Measurements from ENCODE around the gene ANP32A. TPM values are rescaled to one million over a fixed set of nuclear protein-coding genes. Genes with fewer than 3 reads are reported as not detected.

The ANP32A gene
- total RNA-seq, 1 donor from 2014 or later: 55.2 TPM

DNA sequence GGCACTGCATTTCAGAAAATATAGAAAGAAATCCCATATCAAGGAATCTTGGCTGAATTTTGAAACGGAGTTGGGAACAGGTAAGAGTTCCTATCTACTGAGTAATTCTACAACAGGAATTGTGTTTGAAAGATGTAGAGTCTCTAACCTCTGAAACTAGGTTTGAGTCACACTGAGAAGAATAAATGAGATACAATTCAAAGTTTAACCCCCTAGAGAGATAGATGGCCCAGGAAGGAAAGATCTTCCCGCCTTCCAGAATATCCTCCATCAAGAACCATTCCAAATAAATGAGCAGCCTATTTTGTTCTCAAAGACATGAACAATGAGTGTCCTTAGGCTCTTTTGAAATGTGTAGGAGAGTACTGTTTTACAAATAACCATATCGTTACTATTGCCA is 2.9 kb upstream of the ANP32A start:
- Histone ChIP-seq H3K4me3 (no peak overlapping the region), H3K27ac (no peak overlapping the region), H3K9me3 (no peaks in the 10 kb centered on the region), H3K27me3 (no peaks in the 10 kb centered on the region), H3K4me1 (peaks cover 13% of the 10 kb centered on the region), H3K36me3 (no peaks in the 10 kb centered on the region)
- intact Hi-C loops (cut with DNase I): loop anchor here (10.0 kb wide), 1 partner anchor 51 kb away; no protein-coding TSS in a partner anchor
- no peak for TF ChIP-seq POLR2AphosphoS5 (IDR thresholded peaks at IDR 0.05; ENCODE audit: insufficient read depth in 1 of 2, low read depth in 1 of 2)
- TF ChIP-seq POLR2A (IDR thresholded peaks at IDR 0.05): no peak
- TF ChIP-seq, protein P1, sequence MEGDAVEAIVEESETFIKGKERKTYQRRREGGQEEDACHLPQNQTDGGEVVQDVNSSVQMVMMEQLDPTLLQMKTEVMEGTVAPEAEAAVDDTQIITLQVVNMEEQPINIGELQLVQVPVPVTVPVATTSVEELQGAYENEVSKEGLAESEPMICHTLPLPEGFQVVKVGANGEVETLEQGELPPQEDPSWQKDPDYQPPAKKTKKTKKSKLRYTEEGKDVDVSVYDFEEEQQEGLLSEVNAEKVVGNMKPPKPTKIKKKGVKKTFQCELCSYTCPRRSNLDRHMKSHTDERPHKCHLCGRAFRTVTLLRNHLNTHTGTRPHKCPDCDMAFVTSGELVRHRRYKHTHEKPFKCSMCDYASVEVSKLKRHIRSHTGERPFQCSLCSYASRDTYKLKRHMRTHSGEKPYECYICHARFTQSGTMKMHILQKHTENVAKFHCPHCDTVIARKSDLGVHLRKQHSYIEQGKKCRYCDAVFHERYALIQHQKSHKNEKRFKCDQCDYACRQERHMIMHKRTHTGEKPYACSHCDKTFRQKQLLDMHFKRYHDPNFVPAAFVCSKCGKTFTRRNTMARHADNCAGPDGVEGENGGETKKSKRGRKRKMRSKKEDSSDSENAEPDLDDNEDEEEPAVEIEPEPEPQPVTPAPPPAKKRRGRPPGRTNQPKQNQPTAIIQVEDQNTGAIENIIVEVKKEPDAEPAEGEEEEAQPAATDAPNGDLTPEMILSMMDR (IDR thresholded peaks at IDR 0.05): no peak
- no peak for DNase-seq (ENCODE audit: extremely low spot score in 2 of 2)

DNA sequence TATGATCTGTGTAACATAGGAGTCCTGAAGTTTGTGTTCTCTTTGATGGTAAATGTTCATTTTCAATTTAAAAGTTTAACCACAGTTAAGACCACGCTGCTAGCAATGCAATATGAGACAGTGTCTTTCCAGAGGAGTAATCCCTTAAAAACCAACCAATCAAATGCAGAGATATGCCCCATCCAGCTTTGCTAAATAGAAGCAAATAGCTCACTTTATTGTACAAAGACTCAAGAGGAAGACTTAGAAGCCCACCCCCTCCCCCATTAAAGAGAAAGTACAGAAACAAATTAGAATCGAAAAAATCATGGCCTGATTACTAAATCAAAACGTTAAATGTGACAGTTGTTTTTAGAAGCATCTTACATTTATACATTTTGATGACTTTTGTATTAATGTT is 2.1 kb upstream of the ANP32A start:
- Histone ChIP-seq H3K4me3 (no peak overlapping the region), H3K4me1 (peaks cover 13% of the 10 kb centered on the region), H3K27me3 (no peaks in the 10 kb centered on the region), H3K27ac (no peak overlapping the region), H3K9me3 (no peaks in the 10 kb centered on the region), H3K36me3 (no peaks in the 10 kb centered on the region)
- TF ChIP-seq, protein P1 (IDR thresholded peaks at IDR 0.05): no peak
- no peak for TF ChIP-seq POLR2AphosphoS5 (IDR thresholded peaks at IDR 0.05; ENCODE audit: insufficient read depth in 1 of 2, low read depth in 1 of 2)
- TF ChIP-seq POLR2A (IDR thresholded peaks at IDR 0.05): no peak
- DNase-seq (ENCODE audit: extremely low spot score in 2 of 2): no peak
- intact Hi-C loops (cut with DNase I): loop anchor here (10.0 kb wide), 1 partner anchor 52 kb away; no protein-coding TSS in a partner anchor

DNA sequence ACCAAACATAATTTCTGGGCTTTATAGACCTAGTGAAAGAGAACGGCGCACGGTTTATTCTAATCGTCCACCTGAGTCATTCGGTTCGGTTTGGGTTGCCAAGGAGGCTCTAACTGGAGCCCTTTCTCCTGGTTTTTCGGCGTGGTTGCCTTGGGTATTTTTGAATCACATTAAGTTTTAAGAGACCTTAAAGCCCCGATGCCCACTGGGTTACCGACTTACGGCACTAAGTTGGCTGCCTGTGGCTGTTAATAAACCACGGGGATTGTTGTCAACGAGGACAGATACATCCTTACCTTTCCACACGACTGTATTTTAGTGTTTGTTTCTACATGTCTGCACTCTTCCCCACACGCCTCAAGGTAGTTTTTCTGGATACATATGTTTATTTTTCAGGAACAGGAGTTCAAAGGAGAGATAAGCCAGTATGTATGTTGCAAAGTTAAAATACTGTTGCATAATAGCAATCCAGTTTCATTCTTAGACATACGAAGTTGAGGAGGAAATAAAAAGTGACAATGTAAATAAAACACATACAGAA is 1.2 kb upstream of the ANP32A start:
- Histone ChIP-seq H3K27me3 (no peaks in the 10 kb centered on the region), H3K27ac (peak overlapping the region; percentile 98), H3K4me1 (peaks cover 13% of the 10 kb centered on the region), H3K36me3 (no peaks in the 10 kb centered on the region), H3K4me3 (peak overlapping the region; percentile 66 to 99), H3K9me3 (no peaks in the 10 kb centered on the region)
- peak in 1 of 2 donors; percentile 65 for TF ChIP-seq POLR2AphosphoS5 (IDR thresholded peaks at IDR 0.05; ENCODE audit: insufficient read depth in 1 of 2, low read depth in 1 of 2)
- TF ChIP-seq, protein P1 (IDR thresholded peaks at IDR 0.05): no peak
- intact Hi-C loops (cut with DNase I): loop anchor here (10.0 kb wide), 1 partner anchor 53 kb away; no protein-coding TSS in a partner anchor
- no peak for DNase-seq (ENCODE audit: extremely low spot score in 2 of 2)

DNA sequence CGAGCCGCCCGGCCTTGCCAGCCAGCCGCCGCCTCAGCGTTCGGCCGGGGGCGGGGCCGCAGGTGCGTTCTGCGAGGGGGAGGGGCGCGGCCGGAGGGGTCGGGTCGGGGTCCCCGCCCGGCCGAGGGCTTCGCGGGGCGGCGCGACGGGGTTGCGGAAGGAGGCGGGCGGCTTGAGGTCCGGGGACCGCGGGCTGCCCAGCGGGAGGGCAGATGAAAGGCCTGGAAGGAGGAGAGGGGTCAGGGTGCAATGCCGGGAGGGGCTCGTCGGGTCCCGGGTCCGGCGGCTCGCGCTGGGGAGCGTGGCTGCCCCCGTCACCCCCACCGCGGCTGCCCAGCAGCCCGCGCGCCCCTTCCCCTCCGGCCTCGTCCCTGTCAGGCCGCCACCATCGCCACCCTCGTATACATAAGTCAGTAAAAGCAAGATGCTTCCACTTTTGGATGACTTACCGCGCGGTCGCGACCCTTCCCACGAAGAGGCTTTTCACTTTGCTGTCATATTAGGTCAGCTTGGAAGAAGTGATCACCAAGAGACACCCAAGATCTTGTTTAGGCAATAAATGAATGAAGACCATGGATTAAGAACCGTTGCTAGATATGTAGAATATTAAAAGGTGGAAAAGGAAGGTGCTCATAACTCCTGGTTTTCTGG is 620 bp upstream of the ANP32A start:
- Histone ChIP-seq H3K27ac (peak overlapping the region; percentile 98), H3K36me3 (no peaks in the 10 kb centered on the region), H3K4me1 (peaks cover 19% of the 10 kb centered on the region), H3K27me3 (no peaks in the 10 kb centered on the region), H3K4me3 (peak overlapping the region; percentile 66 to 99), H3K9me3 (no peaks in the 10 kb centered on the region)
- intact Hi-C loops (cut with DNase I): loop anchor here (10.0 kb wide), 1 partner anchor 53 kb away; no protein-coding TSS in a partner anchor
- DNase-seq (ENCODE audit: extremely low spot score in 2 of 2): no peak
- TF ChIP-seq POLR2AphosphoS5 (IDR thresholded peaks at IDR 0.05; ENCODE audit: insufficient read depth in 1 of 2, low read depth in 1 of 2) (no peak), POLR2A (IDR thresholded peaks at IDR 0.05) (no peak)
- TF ChIP-seq, protein P1 (IDR thresholded peaks at IDR 0.05): no peak

All from vagina (tissue), 2 donors.